CMK (cell line): ENCODE data around the gene RFK.
"Not testable (repeated sequence)": the region's sequence is repeated elsewhere in the genome, so short reads cannot be mapped to it uniquely, and the experiment has no call there.

Experiments
- DNase-seq: peaks from one replicate; pipeline ENCODE4 v3.0.0-alpha.2; 2010; ENCODE audit warnings: low read depth

RFK gene

DNA sequence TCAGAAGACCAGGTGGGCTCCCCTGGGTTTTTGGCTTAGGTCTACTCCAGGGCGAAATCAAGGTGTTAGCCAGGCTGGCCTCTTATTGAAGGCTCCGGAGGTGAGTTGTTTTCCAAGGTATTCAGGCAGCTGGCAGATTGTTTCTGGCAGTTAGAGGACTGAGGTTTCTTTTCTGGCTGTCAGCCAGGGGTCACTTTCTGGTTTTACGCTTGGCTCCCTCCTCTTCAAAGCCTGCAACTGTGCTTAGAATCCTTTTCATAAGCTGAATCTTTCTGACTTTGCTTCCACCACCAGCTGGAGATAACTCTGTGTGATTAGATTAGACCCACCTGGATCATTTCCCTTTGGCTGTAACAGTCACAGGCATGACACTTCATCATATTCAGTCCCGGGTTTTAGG is 24.6 kb downstream of the RFK start:
- DNase-seq, result no peak

DNA sequence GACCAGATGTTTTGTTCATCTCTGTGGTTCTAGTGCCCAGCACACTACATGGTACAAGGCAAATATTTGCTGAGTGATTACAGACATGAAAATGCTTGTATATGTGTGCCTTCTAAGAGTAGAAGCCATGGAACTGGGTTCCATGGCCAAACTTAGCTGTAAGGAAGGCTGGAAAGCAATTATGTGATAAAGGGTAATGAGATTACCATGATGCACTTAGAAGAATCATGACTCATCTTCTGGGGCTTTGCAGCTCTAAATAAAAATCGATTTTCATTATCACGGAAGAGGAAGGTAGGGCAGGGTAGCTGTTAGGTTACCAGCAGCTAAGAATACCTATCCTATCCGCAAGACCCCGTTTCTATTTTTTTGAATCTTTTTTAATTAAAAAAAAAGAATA is 28.0 kb downstream of the RFK start:
- no peak for DNase-seq

GRCh38 chr9:76365028-76365427 is 29.2 kb downstream of the RFK start:
- DNase-seq, result no peak

DNA sequence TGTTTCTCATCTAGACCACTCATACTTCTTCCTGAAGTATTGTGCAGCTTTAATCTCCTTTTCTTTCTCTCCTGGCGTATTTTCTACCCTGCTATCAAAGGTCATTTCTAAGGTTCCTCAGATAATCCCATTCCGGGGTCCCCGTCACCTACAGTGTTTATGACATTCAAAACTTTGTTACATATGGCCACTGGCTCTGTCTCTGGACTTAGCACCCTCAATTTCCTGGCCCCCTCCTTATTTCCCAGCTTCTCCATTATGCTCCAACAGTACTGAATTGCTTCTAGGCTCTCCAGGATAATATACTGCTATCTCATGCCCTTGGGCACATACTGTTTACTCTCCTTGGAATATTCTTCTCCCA is 31.2 kb downstream of the RFK start:
- no peak for DNase-seq

GRCh38 chr9:76362332-76363031 is 31.7 kb downstream of the RFK start:
- DNase-seq, result not testable (repeated sequence)

- no peak for DNase-seq
These were observed 34.5 kb downstream of the RFK start for GRCh38 chr9:76359766-76360165.

GRCh38 chr9:76359365-76359764 is 34.9 kb downstream of the RFK start:
- DNase-seq, result no peak

GRCh38 chr9:76358628-76359280 is 35.5 kb downstream of the RFK start:
- DNase-seq, result no peak

DNA sequence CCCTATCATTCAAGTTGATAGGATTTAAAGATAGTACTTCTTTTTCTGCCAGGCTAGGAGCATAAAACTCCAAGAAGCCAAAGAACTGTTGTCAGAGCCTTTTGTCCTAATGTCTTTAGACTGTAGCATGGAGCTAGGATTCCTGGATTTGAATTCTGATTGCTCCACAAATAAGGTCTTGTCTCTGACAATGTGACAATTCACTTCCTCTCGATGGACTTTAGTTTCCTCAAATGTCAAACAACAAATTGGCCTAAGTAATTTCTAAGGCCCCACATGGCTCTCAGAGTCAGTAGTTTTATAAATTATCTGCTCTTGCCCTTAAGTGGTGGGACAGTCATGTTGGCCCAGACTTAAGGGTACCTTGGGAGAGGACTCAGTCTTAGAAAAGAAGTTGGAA is 36.7 kb downstream of the RFK start:
- no peak for DNase-seq

GRCh38 chr9:76355886-76356285 is 38.3 kb downstream of the RFK start:
- no peak for DNase-seq

GRCh38 chr9:76354221-76354620 is 40.0 kb downstream of the RFK start:
- no peak for DNase-seq

- DNase-seq, result no peak
These were observed 40.9 kb downstream of the RFK start for GRCh38 chr9:76353280-76353679.

GRCh38 chr9:76352026-76352620 is 42.1 kb downstream of the RFK start:
- DNase-seq, result no peak

DNA sequence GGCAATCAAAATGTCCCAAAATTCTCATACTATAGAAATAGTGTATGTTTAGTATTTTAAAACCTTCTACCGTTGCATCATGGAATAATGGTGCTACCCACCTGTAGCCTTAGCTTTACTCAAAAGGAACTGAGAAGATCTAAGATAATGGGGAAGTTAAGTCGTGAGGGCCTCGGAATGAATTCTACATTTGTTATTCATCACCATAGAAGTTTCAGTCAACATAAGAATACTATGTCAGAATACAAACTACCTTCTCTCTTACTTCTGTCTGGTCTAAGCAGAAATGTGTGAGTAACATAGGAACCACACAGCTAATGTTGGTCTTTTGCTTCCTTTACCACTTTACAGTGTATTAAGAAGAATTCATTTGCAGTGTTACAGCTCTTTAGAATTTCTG is 43.2 kb downstream of the RFK start:
- DNase-seq, result no peak

DNA sequence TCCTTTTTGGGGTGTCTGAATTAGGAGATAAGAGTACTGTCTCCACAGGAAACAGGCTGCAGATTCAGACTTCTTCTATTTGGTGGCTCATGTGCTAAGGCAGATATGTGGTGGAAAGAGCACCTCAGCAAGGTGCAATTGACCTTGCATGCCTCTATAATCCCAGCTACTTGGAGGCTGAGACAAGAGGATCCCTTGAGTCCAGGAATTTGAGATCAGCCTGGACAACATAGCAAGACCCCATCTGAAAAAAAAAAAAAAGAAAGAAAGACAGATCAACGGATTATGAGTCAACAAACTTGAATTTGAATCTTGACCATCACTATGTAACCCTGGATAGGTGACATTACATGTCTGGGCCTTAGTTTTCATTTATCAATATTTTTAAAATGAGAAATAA is 44.4 kb downstream of the RFK start:
- no peak for DNase-seq

DNA sequence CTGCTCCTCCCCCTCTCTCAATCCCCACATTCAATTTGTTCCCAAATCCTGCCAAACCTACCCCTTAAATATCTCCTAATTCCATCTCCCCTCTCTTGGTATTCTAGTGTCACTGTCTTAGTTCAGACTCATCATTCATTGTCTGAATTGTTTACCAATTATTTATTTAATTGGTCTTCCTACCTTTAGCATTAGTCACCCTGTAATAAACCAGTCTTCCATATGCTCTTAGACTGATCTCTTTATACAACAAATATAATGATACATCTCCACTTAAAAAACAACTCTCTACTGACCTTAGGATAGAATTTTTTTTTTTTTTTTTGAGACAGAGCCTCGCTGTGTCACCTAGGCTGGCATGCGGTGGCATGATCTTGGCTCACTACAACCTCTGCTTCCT is 51.4 kb downstream of the RFK start:
- no peak for DNase-seq

DNA sequence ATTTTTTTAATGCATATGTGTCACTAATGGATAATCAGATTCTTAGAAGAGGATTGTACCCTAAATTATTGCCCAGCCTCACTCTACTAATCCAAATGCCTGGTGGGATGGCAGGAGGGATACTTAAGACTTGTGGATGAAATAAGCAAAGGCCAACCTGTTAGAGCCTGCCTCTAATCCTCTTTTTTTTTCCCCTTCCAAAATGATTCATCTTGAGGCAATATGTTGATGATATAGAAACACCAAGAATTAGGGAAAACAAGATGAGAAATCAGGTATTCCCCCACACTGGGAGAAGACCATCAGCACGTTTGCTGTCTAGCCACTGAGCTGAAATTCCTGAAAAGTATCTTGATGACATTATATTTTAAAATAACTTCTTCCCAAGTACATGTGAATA is 52.0 kb downstream of the RFK start:
- no peak for DNase-seq

DNA sequence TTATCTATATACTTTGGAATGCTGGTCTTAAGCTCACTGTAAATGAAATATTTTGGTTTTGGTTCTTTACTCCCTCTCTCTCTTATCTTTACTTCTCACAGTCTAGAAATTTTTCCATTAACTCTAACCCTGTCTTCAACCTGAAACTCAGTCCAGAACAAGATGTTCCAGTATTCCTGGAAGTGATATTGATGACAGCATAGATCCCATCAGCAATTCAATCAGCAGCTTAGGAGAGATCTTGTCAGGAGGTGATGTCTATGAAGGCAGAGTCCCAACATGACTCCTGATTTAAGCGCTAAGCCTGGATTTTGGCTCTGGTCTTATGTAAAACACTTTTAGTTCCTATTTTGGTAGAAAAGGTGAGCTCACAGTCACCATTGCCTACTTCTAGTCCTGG is 52.6 kb downstream of the RFK start:
- no peak for DNase-seq

- no peak for DNase-seq
These were observed 55.8 kb downstream of the RFK start for GRCh38 chr9:76338418-76338817.

DNA sequence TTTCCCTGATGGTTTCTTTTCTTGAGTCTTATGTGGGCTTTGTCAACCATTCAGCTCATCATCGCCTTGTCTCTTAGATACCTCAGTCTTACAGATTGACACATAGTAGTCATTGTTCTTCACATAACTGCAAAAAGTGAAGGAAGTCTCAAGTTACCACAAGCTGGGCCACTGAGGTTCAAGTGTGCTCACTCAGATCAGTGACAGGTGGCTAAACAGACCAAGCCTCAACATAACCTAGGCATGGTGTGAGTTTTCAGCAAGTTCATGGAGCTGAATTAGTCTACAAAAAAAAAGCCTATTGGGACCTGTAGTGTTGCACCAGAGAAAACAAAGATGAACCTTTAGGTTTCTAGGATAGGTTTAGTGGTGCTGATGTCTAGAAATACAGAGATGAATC is 58.2 kb downstream of the RFK start:
- no peak for DNase-seq
